Limb (tissue), 2 donors: Measurements from ENCODE around the gene EN1.
A peak's percentile ranks its signal among the peaks of the same experiment; 100 is the strongest.

ENCODE experiments used
- DNase-seq, 2 donors: peaks; one replicate each; pipeline ENCODE4 v3.0.0-alpha.2; 2016; ENCODE audit errors: extremely low spot score in 2 of 2

The EN1 gene

DNA sequence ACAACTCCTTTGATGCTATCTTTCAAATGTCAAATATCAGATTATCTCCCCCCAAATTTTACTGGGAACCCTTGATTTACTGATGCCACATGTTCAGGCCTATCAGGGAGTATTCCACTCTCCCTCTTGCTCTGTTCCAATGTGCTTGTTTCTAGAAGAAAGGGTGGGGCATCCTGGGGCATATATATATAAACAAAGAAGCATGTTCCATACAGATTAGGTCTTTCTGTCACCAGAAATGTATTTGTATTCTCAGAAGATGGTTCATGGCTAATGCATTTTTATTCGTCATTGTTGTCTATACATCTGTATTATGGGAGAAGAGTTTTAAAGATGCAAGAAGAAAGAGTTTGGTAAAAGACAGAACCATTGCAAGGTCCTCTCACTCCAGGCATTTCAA is 24.9 kb downstream of the EN1 start:
- no peak for DNase-seq

DNA sequence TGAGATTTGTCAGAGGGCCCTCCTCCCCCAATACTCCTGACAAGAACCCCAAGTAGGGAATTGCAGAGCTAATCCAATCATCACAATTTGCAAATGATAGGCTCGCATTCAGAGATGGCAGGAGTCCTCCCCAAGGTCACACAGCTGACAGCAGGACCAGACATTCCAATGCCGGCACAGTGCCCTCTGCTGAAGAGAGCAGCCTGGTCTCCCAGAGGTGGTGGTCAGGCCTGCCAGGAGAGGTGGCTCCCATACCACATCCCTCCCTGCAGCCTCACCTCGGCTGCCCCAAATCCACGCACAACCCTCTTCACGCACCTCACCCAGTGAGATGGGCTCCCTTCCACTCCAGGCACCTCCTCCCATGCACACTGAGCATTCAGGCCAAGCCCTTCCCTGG is 25.4 kb downstream of the EN1 start:
- DNase-seq: no peak

DNA sequence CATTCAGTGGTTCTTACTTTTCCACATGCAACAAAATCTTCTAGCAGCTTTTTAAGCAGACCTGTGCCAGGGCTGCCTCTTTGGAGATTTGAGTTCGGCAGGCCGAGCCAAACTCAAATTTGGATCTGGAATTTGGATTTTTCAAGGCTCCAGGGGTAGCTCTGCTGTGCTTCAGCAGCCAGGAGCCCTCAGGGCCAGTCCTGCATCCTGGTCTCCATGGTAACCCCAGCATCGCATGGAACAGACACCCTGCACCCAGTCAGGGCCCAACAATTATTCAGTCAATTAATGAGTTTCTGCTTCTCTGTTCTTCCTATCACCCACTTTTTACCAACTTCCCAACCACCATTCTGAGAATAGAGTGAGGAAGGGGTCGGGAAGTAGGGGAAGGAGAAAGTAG is 30.0 kb downstream of the EN1 start:
- DNase-seq: no peak

DNA sequence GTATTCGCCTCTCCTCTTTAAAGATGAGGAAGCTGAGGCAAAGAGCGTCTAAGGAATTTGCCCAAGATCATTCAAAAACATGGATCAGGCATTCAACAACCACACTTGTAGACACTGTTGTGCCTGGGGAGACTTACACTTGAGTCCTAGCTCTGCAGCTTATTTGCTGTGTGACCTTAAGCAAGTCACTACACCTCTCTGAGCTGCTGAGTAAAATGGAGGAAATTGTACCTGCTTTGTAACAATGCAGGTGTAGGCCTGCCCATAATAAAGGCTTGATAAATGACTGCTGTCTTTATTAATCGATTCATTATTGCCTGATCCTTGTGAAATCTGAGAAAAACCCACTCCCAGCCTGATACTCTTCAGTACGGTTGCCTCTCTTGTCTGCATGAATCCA is 30.8 kb downstream of the EN1 start:
- DNase-seq: no peak

DNA sequence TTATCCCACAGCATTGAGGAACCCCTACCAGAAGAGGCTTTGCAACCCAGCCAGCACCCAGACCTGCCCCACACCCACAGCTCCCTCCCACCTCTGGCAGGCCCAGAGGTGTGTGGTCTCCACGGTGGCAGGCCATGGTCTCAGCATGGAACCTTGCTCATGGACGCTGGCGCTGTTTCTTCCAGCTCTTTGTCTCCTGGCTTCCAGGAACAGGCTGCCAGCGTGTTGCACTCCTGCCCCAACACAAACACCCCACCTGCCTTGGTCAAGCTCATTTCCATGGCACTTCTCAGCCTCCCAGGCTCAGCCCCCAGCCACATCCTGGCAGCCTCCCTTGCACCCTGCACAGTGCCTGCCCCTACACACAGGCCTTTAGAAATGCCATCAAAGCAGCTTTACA is 31.7 kb downstream of the EN1 start:
- no peak for DNase-seq

DNA sequence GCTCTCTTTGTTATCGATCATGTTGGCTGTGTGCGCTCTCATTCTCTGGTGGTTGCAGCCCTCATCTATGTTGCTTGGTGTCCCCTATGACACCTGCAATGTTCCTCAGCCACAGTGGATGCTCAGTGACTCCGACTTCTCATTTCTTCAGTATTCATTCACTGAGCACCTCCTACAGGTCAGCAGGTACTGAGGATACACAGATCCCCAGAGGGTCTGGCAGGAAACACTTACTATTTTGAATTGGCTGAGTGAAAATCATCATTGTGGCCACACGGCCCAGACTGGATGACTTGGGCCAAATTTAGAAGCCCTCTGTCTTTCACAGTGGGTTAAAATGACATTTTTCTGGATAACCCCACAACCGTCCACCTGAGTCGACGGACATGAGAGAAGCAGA is 32.1 kb downstream of the EN1 start:
- no peak for DNase-seq

DNA sequence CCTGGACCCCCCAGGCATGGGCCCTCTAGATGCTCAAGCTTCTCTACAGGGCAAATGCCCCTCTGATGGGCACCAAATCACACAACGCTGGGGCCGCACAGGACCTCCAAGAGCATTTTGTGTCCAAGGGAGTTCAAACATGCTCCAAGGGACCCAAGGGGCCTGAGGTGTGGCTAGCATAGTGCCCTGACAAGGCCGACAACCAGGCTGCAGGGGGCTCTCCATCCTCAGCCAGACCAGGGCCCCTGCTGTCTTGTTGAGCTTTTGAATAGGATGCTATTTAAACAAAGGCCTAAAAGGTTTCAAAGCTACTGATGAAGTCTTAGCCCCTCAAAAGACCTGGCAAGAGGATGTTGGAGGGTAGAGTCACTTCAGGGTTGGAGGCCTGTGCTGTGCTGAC is 33.1 kb downstream of the EN1 start:
- no peak for DNase-seq

DNA sequence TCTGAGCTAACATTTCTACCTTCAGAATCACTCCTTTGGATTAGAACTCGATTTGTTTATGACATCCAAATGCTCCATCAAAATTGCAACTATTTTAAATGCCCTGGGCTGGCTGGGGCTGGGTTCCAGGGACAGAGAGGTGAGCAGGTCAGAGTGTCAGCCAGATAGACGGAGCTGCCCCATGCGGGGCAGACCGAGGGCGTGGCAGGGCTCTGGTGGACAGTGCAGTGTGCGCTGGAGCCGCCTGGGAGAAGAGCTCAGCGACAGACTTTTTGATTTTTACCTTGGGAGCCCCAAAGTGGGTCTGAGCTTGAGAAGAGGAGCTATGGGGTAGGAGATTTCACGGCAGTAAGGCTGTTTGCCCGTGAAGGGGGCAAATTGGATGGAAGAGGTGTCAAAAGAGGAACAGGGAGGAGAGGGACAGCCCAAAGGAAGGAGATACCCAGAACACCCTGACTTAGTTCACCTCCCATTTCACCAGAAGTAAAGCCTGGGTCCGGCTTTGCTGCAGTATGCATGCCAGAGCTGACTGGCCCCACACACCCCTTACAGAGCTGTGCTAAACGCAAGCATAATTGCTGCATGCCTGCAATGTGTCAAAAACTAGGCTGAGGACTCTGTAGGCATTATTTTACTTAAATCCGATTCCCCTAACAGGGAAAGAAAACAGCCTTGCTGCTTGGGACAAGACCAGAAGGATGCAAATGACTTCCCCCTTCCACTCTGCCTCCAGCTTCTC is 33.7 kb downstream of the EN1 start:
- no peak for DNase-seq

DNA sequence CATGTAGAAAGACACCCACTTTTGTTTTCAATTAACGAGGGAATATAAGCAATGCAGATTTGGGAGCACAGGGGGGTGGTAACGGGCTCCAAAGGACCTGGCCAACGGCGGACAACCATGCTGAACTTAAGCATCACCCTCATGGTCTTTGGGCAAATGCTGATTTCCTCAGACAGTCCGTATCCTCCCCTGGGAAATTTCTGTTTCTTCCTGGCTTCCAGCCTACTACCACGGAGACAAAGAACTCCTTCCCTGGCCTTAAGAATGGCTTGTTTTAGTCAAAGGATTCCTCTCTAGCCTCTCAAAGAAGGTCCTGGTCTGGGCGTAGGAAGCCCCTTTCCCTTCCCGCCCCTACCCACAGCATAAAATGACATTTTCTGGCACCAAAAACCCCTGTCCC is 34.3 kb downstream of the EN1 start:
- DNase-seq: no peak

DNA sequence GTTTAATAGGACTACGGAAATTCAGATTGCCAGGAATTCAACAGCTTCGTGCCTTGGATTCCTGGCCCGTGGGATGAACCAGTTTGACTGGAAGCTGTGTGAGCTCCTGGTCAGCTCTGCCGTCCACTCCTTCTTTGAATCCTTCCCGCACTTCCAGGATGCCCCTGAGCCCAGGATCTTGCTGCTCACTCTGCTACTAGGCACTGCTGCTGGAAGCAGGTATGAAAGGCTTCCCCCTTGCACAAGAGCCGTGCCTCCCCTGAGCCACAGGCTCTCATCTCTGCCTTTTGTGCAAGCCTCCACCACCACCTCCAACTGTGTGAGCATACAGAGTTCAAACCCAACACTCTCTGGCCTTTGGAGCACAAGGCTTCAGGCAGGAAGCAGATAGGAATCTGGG is 34.9 kb downstream of the EN1 start:
- DNase-seq: no peak

DNA sequence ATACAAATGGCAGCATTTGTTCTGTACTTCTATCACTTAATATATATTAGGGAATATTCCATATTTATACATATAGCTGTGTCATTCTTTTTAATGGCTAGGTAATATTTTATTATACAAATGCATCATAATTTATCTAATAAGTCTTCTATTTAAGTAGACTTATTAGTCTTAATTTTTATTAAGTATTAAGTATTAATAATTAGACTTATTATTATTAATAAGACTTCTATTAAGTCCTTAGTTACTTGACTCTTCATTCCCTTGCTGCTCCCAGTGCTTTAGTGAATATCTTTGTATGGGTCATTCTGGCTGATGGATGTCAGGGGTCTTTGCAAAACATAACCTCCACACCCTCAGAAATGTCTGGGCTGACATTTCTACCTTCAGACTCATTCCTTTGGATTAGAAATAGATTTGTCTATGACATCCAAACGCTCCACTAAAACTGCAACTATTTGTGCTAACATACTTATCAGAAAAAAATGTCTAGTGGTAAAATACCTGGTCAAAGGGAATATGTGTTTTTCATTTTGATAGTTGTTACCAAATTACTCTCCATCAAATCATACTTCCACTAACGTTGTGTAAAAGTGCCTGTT is 35.8 kb downstream of the EN1 start:
- no peak for DNase-seq

DNA sequence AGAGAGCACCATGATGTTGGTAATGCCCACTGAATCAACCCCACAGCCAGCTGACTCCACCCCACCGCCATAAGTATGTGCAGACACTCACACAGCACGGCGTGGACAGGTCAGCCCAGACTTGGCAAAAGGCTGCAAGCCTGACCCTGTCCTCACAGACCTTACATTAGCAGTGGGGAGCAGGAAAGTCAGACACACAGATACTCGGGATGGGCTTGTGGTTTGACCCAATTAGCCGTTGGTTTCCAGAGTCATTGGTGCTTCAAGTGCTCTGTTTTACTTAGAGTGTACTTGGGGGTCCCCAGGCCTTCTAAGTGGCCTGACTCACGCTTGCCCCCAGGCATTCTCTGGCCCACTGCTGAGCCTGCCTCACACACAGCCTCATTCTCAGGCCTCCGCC is 36.7 kb downstream of the EN1 start:
- DNase-seq: no peak

DNA sequence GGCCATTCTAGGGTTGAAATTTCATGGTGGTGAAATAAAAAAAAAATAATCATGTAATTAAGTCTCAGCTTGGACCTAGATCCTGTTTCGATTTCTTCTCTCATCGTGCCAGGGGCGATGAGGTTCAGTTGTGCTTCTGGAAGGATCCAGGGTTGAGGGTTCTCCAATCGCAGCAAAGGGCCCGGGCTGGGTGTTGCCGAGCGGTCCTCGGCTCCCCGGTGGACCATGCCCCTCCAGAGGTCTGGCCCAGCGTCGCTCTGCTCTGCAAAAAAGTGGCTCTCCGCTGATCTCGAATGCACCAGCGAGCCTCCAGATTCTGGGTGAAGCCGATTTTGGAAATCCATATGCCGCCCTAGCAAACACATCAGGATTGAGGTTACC is 39.0 kb downstream of the EN1 start:
- no peak for DNase-seq

DNA sequence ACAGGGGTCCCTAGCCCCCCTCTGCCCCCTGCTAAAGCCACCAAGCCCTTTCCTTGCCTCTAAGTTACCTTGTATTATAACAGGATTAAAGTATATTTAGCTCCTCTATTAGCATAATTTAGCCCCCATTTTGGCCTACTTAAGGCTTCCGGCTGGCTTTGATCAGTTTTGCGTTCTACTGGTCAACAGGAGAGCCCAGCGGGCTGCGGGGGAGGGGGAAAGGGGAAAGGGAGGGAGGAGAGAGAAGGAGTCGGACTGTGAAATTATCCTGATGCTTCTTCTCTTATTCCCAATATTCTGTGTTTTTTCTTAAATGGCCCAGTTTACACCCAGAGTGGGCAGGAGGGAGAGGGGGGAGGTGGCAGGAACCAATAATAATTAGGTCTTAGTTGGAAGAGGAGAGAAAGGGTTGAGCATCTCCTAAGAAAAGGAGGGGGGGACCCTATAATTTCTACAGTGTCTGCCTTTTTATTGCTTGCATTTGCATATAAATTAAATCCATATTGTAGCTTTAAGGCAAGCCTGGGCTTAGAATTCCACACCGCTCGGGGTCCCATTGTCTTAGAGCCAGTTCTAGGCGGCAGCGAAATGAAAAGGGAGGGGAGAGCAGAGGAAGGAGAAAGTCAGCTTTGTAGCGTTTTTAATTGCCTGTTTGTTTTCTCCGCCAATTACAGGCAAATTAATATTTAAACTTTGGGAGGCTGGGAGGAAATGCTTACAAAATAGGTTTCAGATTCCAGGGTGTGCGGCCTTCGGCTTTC is 39.6 kb downstream of the EN1 start:
- no peak for DNase-seq

DNA sequence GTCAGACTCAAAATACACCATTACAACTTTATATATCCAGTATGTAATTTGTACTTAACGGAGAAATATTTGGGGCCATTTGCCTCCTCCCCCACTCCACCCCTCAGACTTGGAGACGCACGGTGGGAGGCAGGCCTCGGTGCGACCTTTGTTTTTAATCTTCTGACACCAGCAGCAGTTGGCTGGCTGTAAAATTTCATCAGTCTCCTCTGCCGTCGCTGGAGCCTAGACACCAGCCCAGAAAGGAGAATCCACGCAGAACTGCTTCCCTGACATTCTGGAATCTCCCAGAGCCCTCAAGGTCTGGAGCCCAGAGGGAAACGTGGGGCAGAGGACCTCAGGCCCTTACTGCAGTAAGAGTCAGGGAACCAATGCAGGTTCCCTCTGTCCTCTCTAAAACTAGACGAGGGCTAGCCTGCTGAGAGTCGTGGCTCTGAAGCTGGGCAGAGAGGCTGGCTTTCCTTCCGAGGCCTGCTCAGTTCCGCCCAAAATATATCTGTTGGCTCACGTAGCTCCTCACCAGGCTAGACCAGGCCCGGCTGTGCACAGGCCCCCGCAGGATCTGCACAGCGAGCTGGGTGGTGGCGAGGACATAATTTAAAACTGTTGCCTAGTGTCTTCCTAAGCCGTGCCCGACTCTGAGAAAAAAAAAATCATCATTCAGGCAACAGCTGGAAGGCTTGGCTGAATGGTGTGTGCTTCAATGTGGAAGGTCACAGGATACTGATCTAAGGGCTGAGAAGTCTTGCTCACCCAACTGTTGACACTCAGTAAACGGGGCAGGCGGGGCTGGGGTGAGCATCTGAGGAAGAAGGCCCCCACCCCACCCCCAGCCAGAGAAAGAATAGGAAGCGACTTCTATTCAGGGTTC is 40.4 kb downstream of the EN1 start:
- DNase-seq: peak in 1 of 2 donors; percentile 18

DNA sequence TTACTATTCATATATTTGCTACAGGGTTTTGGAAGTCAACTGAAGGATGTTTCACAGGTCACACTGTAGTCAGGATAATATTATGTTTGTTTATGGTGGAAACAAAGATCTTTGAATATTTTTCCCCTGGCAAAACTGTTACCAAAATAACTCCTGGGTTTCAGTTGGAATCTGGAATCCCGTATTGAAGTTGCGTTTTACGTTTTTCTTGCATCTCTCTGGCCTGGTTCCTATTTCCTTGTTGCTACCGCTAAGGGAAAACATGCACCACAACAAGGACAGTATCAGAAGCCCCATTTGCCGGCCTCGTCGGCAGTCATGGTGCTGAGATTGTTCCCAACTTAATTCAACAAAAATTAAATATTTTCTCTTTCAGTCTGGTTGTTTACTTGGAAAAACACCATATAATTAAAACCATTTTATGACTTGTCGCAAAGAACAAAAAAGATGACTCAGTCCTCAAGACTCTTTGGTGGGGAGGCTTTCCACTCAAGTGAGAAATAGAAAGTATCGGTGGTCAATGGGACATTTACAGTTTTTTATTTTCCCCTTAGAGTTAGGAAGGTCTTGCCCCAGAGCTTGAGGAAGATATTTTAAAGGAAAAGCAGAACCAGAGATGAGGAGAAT is 42.3 kb downstream of the EN1 start:
- no peak for DNase-seq

DNA sequence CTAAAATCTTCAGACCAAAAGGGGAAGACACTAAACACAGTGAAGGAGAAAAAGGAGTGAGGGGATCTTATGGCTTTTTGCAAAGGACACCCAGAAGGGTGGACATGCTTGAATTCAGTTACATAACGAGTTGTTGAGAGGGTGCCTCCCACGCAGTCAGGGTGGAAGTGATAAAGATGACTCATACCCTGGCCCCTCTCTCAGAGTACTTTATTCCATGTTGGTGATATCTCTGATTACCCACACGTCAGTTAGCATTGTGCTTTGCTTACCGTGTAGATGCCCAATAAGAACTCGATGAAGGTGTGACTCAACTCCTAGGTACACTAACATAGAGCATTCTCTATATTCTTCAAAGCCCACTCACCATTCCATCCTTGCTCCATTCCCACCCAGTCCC is 44.4 kb downstream of the EN1 start:
- DNase-seq: no peak

DNA sequence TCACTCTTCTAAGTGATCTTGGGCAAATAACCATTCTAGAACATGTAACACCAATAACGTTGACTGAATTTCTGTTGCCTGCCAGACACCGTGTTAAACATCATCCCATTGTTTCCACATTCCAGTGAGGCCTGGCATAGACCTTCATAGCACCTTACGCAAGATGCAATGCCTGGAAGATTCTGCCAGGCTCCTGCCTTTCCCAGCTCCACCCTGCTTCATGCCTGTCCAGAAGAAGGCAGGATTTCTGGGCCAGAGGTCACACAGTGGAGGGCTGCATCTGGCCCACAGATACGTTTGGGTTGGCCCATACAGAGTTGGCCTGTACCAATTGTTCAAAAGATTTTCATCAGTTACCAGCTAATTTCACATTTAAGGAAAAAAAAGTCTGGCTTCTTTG is 46.3 kb downstream of the EN1 start:
- no peak for DNase-seq

DNA sequence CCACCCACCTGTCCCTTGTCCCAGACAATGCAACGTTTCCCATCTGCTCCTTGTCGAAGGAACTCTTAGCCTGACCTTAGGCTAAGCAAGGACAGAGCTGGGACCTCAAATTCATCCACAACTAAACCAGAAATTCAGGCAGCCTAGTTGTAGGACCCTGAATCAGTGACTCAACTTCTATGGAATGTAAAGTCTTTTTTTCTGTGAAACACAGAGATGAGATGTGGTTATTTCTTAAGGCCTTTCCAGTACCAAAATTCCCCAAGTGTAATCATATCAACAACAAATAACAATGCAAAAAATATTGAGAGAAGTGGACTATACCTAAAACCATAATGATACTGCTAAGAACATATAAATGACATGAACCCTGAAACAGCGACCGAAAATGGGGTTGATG is 46.7 kb downstream of the EN1 start:
- no peak for DNase-seq

DNA sequence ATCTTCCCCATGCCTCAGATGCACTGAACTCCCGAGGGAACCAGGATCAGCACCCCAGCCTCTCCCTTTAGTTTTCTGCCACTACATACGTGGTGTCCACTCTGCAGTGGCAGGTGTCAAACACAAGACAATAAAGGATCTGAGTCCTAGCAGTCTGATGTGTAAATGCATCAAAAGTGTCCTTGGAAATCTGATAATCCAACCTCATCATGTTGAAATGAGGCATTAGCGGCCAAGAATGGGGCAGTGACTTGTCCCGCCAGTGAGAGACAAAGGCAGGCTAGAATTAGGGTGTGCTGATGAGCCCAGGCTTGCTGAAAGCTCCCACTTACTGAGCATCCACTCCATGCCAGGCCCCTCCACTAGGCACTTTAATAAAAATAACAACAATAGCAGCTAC is 52.9 kb downstream of the EN1 start:
- DNase-seq: no peak
